Measurements from ENCODE around the gene ECHDC3.

ECHDC3 gene

GRCh38 chr10:11775412-11775811 lies 33.2 kb downstream of the ECHDC3 start:
- DNase-seq (ENCODE audit: extremely low read depth in 1 of 2, low read depth in 1 of 2): no peak

DNA sequence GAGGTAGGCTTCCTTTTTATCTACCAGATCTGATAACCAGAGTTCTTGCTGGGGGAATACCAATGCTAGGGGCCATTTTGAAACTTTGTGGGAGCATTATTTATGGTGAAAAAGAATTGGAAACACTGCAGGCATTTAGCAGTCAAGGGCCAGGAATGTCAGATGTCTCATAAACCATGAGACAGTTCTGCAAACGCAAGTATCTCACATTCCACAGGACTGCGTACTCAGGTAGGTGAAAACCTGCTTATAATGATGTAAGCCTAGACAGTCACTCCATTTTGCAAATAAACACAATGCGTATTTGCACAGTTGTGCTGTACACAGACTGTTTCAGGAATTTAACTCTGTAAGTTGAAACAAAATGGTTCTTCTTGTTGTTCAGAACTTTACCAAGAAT lies 33.9 kb downstream of the ECHDC3 start:
- DNase-seq (ENCODE audit: extremely low read depth in 1 of 2, low read depth in 1 of 2): no peak

GRCh38 chr10:11781114-11781513 lies 38.9 kb downstream of the ECHDC3 start:
- DNase-seq (ENCODE audit: extremely low read depth in 1 of 2, low read depth in 1 of 2): no peak

- no peak for DNase-seq (ENCODE audit: extremely low read depth in 1 of 2, low read depth in 1 of 2)
Measured at GRCh38 chr10:11782793-11783557, 40.8 kb downstream of the ECHDC3 start.

DNA sequence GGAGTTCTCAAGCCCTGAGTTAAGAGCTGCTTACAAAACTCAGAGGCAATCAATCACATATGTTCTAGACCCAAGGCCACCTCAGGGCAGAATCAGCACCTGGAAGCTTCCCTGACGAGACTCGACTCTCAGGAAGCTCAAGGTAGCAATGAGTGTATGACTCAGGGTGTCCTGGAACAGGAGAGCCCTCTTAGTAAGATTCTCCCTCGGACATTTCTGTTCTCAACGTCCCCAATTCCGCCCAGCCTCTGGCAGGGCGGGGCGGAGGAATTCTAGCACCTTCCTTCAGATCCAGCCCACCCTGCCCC lies 41.3 kb downstream of the ECHDC3 start:
- DNase-seq (ENCODE audit: extremely low read depth in 1 of 2, low read depth in 1 of 2): no peak

- DNase-seq (ENCODE audit: extremely low read depth in 1 of 2, low read depth in 1 of 2): no peak
Measured at GRCh38 chr10:11787374-11787773, 45.2 kb downstream of the ECHDC3 start.

- no peak for DNase-seq (ENCODE audit: extremely low read depth in 1 of 2, low read depth in 1 of 2)
Measured at GRCh38 chr10:11787846-11788245, 45.7 kb downstream of the ECHDC3 start.

- no peak for DNase-seq (ENCODE audit: extremely low read depth in 1 of 2, low read depth in 1 of 2)
Measured at GRCh38 chr10:11789306-11789705, 47.1 kb downstream of the ECHDC3 start.

- no peak for DNase-seq (ENCODE audit: extremely low read depth in 1 of 2, low read depth in 1 of 2)
Measured at GRCh38 chr10:11789956-11790355, 47.8 kb downstream of the ECHDC3 start.

DNA sequence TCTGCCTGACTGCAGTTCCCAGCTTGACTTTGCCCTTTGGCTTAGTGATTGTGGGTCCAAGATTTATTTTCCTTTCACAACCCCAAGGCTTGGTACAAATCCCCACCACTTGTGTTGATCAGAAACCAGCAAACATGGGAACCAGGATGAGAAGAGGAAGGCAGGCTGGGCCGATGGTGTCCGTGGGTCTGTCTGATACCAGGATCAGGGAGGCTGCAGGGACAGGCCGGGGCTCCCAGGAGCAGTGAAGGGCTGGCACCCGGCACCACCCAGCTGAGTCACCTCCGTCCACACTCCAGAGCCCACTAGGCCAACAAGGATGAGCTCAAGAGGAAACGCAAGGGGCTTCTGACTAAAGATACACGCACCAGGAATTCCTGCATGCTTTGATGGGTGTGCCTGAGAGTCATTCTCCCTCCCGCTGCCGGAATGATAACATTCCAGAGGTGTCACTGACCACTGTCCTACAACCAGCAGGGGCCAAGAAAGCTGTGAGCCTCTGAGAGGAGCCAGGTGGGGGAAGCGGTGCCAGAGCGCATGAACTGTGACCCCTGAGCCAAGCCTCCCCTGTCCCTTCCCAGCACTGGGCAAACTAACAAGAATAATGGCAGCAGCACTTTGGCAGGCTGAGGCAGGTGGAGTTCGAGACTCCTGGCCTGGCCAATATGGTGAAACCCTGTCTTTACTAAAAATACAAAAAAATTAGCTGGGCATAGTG lies 51.7 kb downstream of the ECHDC3 start:
- no peak for DNase-seq (ENCODE audit: extremely low read depth in 1 of 2, low read depth in 1 of 2)

DNA sequence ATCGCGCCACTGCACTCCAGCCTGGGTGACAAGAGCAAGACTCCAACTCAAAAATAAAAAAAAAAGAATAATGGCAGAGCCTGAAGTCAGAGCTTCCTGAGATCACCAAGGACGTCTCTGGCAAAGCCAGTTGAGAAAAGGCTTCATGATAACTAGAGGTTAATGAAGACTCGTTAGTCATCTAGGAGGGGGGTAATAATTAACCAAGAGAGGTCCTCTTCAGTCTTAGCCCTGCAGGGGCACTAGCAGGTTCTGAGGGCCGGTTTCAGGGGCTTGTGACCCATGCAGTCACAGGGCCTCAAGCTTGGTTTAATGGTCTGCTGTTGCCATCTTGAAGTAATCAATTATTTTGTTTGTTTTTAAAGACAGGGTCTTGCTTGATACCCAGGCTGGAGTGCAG lies 52.4 kb downstream of the ECHDC3 start:
- no peak for DNase-seq (ENCODE audit: extremely low read depth in 1 of 2, low read depth in 1 of 2)

DNA sequence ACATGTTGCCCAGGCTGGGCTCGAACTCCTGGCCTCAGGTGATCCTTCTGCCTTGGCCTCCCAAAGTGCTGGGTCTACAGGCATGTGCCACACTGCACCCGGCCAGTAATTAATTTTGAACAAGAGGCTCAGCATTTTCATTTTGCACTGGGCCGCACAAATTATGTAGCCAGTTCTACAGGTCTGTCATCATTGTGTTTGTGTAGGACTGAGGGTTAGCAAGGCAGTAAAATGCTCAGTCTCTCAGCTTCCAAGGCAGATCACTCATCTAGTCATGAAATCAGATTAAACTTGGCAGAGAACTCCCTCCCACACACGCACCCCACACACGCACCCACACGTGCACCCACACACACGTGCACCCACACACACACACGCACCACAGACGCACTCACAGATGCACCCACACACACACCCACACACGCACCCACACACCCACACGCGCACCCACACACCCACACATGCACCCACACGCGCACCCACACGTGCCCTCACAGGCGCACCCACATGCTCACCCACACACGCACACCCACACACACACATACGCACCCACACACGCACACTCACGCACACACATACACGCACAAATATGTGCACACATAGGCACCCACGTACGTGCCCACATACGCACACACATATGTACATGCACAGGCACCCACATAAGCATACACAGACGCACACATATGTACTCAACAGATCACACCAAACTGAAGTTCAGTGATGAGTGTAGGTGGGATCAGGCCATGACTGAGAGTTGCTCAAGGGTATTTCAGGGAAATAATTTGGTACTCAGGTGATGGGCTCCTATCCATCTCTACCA lies 53.1 kb downstream of the ECHDC3 start:
- no peak for DNase-seq (ENCODE audit: extremely low read depth in 1 of 2, low read depth in 1 of 2)

GRCh38 chr10:11796474-11796873 lies 54.3 kb downstream of the ECHDC3 start:
- DNase-seq (ENCODE audit: extremely low read depth in 1 of 2, low read depth in 1 of 2): no peak

GRCh38 chr10:11797281-11797680 lies 55.1 kb downstream of the ECHDC3 start:
- DNase-seq (ENCODE audit: extremely low read depth in 1 of 2, low read depth in 1 of 2): no peak

DNA sequence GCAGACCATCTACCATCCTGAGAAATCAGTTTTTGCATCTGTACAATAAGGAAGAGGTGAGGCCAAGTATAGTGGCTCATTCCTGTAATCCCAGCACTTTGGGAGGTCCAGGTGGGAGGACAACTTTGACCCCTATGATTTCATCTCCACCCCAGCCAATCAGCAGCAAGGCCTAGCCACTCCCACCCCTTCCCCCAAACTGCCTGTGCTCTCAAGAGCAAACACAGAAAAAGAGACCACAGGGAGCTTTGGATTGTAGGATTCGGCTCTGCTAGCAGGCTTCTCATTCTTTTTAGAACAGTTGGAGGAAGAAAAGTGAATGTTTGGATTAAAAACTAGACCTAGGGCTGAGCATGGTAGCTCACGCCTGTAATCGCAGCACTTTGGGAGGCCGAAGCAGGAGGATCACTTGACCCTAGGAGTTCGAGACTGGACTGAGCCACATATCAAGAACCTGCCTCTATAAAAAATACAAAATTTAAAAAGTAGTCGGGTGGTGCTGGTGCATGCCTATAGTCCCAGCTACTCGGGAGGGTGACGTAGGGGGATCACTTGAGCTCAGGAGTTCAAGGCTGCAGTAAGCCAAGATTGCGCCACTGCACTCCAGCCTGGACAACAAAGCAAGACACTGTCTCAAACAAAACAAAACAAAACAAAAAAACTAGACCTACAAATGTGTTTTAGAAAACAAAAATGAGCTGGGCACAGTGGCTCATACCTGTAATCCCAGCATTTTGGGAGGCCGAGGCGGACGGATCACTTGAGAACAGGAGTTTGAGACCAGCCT lies 55.9 kb downstream of the ECHDC3 start:
- no peak for DNase-seq (ENCODE audit: extremely low read depth in 1 of 2, low read depth in 1 of 2)

- DNase-seq (ENCODE audit: extremely low read depth in 1 of 2, low read depth in 1 of 2): no peak
Measured at GRCh38 chr10:11798845-11799735, 56.9 kb downstream of the ECHDC3 start.

DNA sequence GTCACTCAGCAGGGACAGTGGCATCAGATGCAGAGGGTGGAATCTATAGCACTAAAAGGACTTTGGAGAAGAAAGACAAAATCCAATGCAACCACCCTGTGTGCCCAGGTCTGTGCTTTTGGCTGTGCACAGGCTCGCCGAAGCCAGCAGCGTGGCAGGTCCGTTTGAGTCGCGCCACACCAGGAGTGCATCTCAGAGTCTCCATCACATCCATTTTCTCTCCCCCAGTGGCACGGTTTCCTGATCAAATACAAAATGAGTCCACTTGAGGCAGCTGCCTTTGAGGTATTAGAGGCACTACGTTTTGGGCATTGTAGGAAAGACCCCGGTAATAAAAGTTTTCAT lies 57.5 kb downstream of the ECHDC3 start:
- DNase-seq (ENCODE audit: extremely low read depth in 1 of 2, low read depth in 1 of 2): no peak

GRCh38 chr10:11804336-11804735 lies 62.2 kb downstream of the ECHDC3 start:
- no peak for DNase-seq (ENCODE audit: extremely low read depth in 1 of 2, low read depth in 1 of 2)

GRCh38 chr10:11805792-11806191 lies 63.6 kb downstream of the ECHDC3 start:
- DNase-seq (ENCODE audit: extremely low read depth in 1 of 2, low read depth in 1 of 2): no peak

DNA sequence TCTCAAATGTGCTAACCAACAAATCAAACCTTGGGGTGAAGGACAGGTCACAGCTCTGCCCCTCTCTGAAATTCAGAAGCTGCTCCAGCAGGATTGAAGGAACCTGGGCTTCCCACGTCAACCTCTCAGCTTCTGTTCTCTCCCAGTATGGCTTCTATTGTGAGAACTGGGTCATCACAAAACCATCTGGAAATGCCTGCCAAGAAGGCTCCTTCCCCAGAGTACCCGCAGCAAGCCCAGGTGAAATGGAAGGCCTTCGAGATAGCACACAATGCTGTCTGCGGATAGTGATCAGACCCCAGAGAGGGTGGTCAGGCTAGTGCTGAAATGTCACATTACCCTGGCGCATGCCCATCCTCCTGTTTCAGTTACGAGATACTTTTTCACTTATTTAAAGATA lies 64.5 kb downstream of the ECHDC3 start:
- no peak for DNase-seq (ENCODE audit: extremely low read depth in 1 of 2, low read depth in 1 of 2)
